NCI-H187 treated with DMSO at 0.1 percent for 48 hours (cell line): ENCODE results near the gene TNKS2.
"Not testable (repeated sequence)": the region's sequence is repeated elsewhere in the genome, so short reads cannot be mapped to it uniquely, and the experiment has no call there.

Source experiments
- DNase-seq: peaks from one replicate; lab custom pipeline; 2025; lab: John Stamatoyannopoulos, UW

Gene TNKS2

GRCh38 chr10:91865562-91866081, 67.4 kb downstream of the TNKS2 start:
- DNase-seq: no peak

DNA sequence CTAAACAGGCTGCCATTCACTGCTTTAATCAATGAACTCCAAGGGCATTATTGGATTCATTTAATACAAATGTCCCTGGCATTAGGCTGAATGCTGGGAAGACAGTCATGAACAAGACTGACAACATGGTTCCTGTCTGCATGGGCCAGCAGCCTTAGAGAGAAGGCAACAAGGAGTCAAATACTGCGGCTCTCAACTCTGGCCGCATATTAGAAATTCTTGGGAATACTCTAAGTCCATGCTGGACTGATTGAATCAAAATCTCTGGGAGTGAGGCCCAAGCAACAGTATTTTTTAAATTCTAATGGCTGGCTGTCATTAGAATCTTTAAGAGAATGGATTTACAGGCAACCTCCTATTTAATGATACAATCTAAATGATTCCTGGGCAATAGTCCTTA, 76.9 kb downstream of the TNKS2 start:
- DNase-seq: no peak

GRCh38 chr10:91875779-91876178, 77.6 kb downstream of the TNKS2 start:
- no peak for DNase-seq

GRCh38 chr10:91879515-91880170, 81.4 kb downstream of the TNKS2 start:
- no peak for DNase-seq

DNA sequence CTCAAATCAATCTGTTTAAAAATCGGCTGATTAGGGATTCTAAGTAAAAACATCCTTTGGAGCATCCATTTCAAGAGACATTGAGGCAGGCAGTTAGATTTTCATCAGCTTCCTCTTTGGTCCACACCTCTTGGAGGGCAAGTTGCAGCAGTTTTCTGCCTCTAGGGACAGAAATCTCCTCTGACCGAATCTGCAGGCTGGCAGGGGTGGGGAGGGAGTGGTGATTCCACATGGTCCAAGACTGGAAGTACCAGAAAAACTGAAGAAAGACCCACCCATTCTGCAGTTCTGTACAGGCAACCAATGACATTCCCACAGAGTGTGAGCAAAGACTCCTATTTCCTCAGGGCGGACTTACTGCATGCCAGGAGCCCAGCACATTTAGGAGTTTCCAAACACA, 82.1 kb downstream of the TNKS2 start:
- no peak for DNase-seq

DNA sequence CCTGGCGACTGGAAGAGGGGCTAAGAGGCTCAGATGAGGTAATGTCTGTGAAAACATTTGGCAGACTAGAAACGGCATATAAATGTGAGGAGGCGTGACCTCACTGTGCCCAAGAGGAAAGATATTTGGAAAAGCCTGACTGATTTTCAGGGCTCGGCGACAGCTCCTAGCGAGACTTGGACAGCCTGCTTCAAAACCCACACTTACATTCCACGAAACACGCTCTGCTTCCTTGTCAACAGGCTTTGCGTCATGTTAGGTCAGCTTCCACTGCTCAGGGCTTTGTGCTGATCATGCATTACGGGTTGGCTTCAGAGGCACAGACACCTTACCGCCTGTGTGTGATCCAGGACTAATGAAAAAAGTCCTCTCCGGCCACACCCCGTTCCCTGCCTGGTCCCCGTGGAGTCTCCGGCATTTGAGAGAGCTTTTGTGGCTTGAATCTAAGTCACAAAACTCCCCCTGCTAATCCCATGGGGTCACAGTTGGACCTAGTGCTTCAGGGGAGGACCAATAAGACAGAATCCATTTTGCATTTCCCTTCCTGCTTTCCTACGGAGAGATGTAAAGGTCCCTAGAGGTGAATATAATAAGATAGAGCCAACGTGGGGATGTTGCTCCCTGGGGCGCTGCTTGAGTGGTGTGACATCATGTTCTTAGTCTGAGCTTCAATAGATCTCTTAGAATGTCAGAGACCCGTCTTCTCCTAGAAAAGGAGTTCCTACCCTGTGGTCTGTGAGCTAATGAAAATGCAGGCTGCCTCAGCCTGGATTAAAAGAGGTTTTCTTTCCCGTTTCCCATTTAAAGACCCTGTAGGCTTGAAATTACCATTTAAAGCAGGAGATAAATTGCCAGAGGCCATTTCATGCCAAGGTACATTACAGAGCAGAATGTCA, 85.6 kb downstream of the TNKS2 start:
- no peak for DNase-seq

DNA sequence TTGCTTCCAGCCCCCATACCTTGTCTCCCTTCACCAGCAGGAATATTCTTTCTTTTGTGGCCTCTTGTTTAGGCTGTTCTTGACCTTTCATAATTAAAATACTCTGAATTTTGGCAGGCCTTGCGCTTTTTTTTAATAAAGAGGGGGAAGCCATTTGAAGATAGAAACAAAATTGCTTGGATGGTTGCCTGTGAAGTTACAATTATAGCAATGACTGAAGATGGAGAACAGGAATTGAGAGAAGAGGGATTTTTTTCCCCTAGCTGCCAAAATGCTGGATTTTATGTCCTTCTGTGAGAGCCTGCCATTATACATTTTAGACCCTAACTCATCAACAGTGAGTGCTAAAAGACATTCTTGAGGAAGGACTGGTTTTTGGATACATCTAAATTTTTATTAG, 86.3 kb downstream of the TNKS2 start:
- DNase-seq: no peak

GRCh38 chr10:91885362-91886079, 87.3 kb downstream of the TNKS2 start:
- DNase-seq: no peak

- no peak for DNase-seq
Observed at GRCh38 chr10:91886954-91887271, 88.7 kb downstream of the TNKS2 start.

DNA sequence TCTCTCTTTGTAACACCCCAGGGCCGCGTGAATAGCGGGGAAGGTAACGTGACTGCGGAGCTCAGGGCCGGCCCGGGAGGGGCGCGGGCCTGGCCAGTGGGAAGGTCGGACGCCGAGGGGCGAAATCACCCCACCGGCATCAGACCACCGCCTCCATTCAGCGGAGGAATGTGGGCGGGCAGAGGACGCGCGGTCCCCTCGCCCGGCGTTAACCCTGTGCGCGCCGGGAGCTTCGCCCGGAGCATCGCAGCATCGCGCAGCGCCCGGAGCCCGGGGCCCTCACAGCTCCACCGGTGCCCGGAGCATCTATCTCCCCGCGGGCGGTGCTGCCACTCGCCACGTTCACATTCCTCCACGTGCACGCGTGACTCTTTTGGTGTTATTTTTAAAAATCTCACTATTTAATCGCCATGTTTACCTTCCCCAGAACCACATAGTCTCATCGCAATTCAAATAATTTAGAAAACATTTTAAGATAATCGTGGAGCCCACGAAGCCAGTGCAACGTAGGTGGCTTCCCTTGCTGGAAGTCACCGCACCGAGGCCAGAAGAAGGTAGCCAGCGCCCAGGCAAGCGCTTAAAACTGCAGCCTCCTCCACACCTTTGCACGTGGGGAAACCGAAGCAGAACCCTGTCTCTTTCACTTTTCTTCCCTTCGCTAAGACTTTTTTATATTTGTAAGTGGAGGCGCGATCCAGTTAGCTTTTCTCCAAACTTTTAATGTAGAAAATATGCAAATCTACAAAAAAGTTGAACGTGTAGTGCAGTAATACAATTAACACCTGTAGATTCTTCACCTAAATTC, 89.2 kb downstream of the TNKS2 start:
- DNase-seq: no peak

- DNase-seq: no peak
Observed at GRCh38 chr10:91891125-91892001, 93.1 kb downstream of the TNKS2 start.

GRCh38 chr10:91893051-91893450, 94.8 kb downstream of the TNKS2 start:
- DNase-seq: no peak

DNA sequence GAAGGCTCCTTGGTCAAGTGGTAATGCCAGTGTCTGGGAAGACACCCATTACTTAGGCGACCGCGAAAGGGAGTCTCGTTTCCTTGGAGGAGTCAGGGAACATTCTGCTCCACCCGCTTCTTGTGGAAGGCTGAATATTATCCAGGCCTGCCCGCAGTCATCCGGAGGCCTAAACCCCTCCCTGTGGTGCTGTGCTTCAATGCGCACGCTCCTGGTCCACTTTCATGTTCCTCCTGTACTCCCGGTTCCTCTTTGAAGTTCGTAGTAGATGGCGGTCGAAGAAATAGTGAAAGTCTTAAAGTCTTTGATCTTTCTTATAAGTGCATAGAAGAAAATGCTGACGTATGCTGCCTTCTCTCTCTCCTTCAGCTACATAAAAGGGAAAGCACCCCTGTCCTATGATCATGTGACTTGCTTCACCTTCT, 96.0 kb downstream of the TNKS2 start:
- not testable (repeated sequence) for DNase-seq

- DNase-seq: no peak
Observed at GRCh38 chr10:91896212-91896756, 98.1 kb downstream of the TNKS2 start.

DNA sequence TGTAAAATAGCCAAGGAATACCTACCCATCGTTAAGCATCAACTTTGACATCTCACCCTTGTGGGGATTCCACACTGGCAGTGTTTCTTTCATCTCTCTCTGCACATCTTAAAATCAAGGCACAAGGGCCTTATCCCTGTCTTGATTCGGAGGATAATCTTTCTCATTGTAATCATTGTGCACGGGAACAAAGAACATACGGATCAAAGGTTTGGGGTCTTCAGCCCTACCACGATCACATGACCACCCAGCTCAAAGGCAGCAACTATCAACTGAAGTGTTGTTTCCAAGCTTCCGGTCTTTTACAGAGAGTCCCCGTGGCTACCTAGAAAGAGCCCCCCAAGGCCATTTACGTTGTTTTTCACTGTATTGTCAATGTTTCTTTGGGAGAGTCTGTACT, 99.2 kb downstream of the TNKS2 start:
- no peak for DNase-seq

DNA sequence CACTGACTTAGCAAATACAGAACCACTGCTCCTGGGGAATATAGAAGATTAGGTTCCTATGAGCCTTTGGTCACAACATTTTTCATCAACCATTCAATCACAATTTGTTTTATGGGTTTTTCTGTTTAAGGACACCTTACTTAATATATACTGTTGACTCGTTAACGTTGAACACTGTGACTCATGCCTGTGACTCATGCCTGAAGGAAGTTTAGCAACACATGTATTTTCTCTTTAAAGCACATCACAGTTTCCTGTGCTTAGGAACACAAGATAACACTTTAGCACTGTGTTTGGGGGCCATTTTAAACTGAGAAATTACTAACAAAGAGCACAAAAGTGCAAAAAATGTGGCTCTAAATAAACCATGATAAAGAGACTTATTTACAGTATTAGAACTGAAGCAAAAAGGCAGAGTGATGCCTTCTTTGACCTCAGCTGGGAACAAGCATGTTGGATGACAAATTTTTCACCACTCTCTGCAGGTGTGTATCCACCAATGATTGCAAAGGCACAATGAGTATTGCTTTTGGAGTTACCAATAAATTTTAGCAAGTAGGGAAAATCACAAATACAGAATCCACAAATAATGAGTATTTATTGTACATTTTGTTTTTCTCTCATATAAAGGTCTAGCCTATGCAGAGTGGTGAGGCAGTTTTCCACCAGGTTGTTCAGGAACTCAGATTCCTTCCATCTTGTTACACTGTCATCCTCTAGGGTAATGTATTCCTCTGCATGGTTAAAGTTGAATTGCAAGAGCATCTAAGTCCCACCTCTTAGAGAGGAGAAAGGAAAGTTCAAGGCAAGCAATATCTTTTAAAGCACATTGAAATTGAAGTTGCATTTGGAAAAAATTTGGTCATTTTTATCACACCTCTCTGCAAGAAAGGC, 103.8 kb downstream of the TNKS2 start:
- no peak for DNase-seq

DNA sequence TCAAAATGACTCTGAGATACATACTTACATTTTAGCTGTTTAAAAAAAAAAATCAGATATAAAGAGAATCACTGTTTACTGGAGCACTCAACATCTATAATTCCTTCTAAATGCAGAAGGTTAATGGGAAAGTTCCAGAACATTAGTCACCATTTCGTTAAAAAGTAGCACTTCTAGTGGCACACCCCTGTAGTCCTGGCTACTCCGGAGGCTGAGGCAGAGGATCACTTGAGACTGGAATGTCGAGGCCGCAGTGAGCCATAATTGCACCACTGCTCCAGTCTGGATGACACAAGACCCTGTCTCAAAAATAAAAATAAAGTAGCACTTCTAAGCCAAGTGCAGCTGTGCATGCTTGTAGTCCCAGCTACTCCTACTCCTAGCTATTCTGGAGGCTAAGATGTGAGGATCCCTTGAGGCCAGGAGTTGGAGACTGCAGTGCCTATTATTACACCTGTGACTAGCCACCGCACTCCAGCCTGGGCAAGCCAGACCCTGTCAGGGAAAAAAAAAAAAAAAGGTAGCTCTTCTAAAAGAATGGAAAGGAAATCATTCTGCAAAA, 108.9 kb downstream of the TNKS2 start:
- no peak for DNase-seq

DNA sequence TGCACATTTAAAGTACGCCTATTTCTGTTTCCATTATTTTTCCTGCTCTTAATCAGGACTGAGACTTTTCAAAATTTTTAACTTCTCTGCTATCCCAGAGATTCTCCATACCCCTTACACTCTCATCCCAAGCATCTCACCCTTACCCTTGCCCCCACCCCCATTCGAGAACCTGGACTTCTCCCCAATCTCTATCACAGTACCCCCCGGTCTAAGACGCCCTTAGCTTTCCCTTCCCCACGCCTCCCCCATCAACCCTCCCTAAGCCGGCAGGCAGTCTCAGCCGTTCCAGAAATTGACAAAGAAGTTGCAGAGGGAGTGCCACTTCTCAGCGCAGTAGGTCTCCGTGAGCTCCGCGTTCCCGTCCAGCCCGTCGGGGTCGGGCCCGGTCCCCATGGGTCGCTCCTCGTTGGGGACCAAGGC, 109.7 kb downstream of the TNKS2 start:
- no peak for DNase-seq
